NAMALWA (cell line): ENCODE measurements around the gene CSTF3.
"Not testable (repeated sequence)": the region's sequence is repeated elsewhere in the genome, so short reads cannot be mapped to it uniquely, and the experiment has no call there.

Source experiments
- DNase-seq: peaks from one replicate; pipeline ENCODE4 v3.0.0-alpha.2; 2015; ENCODE audit warnings: low spot score

The CSTF3 gene

DNA sequence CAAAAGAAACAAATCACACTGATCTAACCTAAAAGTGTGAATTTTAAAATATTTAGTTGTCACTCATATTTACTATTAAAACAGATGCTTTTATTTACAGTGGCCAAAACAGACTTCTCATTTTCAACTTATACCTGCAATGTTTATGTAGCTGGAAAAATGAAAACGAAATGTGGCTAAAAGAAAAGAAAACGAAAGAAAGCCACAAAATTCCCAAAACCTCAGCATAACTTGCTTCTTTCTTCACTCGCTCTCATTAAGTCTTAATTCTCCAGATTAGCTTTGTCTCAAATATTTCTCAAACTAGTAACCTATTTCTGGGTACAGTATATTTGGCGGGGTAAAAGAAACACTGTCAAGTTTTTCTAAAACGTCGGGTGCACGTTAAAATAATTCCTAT, 693 bp downstream of the CSTF3 start:
- no peak for DNase-seq

DNA sequence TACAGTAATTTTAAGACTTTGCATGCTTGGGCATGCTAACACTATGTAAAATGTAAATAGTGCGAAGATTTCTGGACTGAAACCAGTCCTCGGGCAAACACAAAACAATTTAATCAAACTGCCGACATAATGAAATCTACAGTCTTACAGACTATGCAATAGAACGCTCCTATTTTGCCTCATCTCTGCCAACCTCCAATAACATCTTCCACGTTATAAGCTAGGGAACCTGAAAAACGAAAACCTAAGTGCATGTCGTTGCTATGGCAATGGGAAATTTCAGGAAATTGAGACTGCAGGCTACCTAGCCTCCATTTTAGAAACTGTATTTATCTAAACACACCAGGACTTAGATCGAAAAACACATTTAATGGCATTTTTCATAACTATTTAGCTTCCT, 1.1 kb downstream of the CSTF3 start:
- DNase-seq: peak; percentile 53

DNA sequence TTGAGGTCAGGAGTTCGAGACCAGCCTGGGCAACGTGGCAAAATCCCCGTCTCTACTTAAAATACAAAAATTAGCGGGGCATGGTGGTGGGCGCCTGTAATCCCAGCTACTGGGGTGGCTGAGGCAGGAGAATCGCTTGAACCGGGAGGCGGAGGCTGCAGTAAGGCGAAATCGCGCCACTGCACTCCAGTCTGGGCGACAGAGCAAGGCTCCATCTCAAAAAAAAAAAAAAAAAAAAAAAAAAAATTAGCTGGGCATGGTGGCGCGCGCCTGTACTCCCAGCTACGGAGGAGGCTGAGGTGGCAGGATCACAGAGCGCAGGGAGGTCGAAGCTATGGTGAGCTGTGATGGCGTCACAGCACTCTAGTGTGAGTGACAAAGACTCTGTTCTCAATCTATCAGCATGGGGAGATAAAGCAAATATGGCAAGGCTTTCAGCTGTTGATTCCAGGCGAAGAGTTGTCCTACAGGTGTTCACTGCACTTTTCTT, 1.9 kb downstream of the CSTF3 start:
- peak; percentile 24 for DNase-seq

DNA sequence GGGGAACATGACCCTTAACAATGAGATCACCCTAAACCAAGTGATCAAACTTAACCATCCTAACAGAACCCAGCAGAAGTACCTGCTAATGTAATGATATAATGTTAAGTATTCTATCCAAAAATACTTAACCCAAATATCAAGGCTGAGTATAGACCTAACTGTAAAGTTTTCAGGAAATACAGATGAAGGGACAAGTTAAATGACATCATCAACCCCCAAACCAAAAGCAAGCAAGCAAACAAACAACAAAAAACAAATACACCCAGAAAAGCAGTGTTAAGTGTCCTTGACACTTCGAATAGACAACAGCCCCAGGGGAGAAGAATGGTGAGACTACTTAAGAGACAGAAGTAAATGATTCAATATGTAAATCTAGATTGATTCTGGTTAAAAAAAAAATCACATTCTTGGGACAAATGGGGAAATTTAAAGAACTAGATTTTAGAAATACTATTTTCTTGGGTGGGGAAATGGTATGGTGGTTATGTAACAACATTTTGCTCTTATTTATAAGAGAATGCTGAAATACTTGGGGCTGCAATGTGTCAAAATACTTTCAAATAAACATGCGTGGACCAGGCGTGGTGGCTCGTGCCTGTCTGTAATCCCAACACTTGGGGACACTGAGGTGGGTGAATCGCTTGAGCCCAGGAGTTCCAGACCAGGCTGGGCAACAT, 2.5 kb downstream of the CSTF3 start:
- DNase-seq: peak; percentile 25

DNA sequence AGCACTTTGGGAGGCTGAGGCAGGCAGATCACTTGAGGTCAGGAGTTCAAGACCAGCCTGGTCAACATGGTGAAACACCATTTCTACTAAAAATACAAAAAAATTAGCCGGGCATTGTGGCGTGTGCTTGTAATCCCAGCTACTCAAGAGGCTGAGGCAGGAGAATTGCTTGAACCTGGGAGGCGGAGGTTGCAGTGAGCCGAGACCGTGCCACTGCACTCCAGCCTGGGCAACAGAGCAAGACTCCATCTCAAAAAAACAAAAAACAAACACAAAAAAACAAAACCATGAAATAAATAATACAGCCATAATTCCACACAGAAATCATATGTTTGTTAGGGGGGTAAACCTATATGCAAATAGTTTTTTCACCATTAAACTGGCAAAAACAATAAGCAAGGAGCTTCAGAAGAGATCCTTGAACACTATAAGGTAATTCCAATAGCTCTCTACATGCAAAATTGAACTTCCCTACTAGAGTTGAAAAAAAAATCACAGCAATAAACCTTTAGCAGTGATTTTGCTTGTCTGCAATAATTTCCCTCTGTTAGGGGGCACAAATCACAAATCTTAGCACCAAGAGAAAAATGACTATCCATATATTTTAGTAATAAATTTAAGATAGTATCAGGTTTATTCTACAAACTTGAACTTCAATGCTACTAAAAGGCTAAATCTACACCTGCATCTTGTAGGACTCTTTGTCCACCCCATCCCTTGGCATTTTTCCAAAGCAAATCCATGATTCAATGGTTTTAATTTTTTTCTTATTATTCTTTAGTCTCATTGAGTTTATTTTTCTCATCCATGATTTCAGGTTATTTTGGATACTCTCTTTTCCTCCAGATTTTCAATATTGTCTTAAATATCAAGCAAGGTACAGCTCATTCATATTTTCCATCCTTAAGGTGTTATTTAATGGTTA, 3.9 kb downstream of the CSTF3 start:
- no peak for DNase-seq

DNA sequence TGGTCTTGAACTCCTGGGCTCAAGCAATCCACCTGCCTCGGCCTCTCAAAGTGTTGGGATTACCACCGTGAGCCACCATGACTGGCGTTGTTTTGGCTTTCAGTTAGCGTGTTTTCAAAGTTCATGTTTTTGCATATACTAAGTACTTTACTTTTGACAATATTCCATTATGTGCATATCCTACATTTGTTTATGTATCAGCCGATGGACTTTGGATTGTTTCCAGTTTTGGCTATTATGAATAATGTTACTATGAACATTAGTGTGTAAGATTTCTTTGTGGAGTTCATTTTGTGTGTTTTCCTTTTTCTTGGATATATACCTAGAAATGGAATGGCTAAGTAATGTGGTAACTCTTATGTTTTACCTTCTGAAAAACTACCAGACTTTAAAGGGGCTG, 9.9 kb downstream of the CSTF3 start:
- DNase-seq: no peak

DNA sequence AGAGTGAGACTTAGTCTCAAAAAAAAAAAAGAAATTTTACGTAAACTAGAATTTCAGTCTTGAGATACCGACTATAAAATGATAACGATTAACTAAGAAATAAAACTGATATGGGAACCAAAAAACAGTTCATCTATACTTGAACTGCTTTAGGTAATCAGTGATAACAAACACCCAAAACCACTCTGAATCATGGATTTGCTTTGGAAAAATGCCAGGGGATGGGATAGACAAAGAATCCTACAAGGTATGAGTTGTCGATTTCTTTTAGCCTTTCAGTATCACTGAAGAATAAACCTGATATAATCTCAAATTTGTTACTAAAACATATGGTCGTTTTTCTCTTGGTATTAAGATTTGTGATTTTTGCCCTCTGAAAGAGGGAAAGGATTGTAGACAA, 13.7 kb downstream of the CSTF3 start:
- no peak for DNase-seq

DNA sequence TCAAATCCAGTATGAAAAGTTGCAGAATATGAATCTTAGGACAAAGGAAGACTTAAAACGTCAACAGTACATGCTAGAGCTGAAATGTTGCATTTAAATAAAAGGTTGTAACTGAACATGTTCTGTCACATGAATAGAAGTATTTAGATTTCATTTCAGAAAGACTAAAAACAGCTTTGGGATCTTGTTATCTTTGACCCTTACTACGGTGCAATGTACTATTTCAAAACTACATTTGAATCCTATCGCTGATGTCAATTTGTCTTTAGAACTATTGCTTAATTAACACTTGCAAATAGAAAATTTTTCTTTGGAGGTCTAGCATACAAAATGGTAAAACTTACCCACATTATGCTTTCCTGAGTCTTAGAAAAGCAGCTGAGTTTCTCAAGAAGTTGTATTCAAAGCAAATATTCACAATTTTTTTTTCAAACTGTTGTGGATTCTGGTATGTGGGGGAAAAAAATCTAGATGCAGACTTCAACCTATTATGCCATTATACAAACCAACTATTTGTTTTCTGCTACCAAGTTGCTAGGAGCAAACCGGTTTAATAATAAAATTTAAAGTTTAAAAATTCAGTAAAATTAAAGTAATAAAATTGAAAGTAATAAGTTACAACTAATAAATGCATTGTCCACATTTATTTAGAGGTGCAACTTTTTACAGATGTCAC, 25.4 kb downstream of the CSTF3 start:
- DNase-seq: no peak

DNA sequence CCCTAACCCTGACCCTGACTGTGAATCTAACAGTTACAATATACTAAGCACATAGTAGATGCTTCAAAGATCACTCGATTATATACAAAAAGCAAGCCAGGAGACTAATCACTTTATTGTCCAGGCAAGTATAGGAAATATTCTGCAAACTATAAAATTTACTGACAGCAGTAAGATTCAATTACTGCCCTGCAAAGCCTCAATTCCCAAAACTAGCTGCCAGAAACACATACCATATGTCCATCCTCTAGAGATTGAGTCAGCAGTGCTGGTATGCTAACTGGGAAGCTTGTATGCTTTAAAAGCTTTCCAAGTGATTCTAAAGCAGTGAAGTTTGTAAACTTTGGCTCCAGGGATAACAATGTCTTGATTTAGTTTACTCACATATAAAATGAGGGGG, 26.1 kb downstream of the CSTF3 start:
- no peak for DNase-seq

DNA sequence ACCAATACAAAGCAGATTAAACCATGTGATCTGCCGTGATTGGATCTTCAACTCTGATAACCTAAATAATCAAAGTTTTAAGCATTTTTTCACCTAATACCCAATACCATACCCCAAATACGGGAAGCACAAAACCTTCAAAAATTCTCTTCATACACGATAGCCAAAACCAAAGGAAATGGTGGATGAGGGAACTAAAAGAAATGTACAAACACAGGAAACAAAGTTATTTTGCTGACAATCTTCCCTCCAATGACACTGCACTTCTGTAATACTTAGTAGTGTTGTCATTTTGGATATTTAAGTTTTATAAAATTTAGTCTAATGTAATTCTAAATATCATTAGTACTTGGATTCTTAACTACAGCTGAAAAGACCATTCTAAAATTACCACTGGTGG, 27.0 kb downstream of the CSTF3 start:
- DNase-seq: no peak

DNA sequence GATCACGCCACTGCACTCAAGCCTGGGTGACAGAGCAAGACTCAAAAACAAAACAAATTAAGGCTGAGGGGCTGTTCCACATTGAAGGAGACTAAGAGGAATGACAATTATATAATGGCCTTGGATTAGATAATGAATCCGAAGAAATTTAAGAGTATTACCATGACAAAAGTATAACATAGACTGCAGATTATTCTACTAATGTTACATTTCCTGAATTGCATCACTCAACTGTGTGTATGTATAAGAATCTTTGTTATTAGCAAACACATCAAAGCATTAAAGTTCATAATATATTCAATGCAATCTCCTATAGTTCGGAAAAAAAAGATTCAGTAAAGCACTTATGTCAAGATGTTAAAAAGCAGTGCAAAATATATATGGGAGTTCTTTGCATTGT, 27.5 kb downstream of the CSTF3 start:
- no peak for DNase-seq

DNA sequence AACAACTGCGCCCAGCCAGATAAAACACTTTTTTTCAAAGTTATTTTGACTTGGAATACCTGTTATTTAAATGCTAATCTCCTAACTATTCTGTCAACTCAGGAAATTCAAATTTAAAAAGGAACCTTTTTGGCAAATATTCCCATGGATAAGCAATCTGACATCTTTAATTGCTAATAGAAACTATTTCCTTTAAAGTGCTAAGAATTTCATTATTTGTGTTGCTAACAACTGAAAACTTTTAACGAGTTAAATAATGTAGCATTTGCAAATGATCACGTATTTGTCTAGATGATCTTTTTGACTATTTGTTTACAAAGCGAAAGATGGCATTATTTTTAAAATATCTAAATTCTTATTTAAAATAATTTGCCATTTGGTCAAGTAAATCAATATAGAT, 28.8 kb downstream of the CSTF3 start:
- no peak for DNase-seq

DNA sequence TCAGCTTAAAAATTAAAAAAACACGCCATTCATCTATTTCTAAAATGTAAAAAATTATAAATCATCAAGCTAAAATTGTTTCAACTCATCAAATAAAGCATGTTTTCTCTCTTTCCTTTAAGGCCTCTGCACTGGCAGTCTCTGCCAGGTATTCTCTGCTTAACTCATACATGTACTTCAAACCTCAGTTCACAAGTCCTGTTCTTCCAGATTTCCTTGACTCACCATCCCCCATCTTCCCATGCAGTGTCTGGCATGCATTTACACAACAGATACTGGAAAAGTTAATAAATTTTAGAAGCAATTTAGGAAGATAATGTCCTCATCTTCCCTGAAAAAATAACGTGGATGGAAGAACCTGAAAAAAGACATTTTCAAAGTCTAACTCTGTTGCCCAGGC, 32.5 kb downstream of the CSTF3 start:
- no peak for DNase-seq

DNA sequence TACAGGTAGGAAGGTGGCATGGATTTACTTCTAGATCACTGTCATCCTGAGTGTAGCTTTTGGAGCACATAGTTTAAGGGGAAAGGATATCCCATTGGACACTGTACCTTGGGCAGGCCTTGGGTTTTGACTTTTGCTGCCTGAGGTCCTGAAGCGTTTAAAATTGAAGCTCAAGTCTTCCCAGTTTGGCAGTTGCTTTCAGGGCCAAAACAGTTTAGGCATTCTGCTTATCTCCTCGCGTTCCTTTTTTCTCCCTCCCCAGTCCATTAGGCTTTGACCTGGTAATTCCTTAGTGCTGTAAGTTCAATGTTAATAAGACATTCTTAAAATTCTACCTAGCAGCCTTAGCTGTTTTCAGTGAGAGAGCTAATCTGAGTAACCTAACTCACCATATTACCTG, 35.7 kb downstream of the CSTF3 start:
- no peak for DNase-seq

DNA sequence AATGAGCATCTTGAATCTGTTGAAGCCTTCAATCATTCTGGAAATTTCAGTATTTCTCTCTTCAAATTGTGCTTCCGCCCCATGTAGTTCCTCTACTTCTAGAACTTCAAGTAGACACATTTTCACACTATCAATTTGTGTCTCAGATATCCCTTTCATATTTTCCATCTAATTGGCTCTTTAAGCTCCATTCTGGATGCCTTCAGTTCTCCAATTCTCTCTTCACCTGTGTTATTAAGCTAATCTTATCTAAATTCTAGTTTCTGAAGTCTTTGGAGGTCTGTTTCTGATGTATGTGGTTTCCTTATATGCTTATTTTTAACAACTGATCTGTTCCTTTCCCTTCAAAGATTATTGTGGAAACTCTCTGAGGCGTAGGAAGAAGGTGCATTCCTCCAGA, 36.3 kb downstream of the CSTF3 start:
- no peak for DNase-seq

DNA sequence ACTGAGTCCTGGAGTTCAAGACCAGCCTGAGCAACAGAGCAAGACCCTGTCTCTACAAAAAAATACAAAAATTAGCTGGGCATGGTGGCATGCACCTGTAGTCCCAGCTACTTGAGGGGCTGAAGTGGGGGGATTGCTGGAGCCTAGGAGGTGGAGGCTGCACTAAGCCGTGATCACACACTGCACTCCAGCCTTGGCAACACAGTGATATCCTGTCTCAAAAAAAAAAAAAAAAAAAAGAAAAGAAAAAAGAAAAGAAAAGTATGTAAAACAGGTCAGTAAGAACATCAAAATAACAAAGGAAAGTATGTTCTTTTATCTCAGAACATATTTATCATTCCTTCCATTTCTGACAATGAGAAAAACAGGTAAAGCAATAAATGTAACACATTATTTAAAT, 38.6 kb downstream of the CSTF3 start:
- not testable (repeated sequence) for DNase-seq

DNA sequence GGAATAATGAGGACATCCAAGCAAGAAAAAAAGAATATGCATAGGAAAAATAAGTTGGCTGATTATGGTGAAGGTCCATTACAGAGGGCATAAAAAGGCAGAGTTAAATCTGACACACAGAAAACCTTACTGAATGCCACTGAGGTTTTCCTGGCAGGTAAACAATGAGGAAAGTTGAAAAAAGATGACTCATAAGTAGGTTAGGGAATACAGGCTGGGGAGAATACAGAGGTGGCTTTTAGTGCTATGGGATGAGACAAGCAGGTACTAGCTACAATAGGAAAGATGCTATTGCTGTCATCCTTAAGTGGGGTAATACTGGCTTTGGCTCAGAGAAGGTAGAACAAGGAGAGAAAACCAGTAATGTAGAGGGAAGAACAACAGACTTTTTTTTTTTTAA, 44.7 kb downstream of the CSTF3 start:
- DNase-seq: no peak

DNA sequence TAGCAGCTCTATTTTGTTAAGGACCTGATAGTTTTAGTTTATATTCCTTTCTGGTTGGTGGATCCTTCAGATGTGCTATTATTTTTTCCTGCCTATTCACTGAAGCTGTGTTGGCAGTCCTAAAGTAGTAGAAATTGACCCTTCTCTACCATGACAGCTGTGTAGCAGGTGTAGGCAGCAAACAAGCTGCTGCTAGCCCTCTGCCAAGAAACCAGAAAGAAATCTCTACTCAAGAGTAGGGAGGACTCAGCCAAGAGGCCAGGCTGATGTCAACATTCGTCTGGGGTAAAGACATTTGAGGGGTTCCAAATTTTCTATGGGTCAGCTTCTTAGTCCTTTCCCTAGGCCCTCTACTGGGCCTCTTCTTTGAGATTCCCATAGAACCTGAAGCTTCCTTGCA, 51.2 kb downstream of the CSTF3 start:
- no peak for DNase-seq

DNA sequence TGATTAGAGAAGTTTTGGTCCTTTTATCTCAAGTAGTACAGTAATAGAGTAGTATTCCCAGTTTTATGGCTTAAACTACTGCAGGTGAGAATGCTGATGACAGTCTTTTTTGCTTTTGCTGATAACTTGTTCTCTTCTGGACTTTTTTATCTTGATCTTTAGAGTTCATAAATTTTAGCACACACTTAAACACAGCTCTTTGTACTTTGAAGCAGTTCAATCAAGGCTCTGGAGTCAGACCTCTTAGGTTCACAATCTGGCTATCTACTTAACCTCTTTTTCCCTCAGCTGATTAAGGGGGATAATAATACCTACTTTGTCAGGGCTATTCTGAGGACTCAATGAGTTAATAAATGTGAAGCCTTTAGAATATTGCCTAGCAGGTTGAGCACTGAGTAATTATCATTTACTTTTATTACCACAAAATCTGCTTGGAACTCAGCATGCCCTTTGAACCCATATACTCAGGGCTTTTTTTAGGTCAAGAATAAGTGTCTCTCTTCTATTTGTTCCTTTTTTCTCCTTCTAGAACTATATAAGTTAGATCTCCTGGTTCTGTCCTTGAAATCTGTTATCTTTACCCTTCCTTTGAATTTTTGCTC, 51.9 kb downstream of the CSTF3 start:
- no peak for DNase-seq

DNA sequence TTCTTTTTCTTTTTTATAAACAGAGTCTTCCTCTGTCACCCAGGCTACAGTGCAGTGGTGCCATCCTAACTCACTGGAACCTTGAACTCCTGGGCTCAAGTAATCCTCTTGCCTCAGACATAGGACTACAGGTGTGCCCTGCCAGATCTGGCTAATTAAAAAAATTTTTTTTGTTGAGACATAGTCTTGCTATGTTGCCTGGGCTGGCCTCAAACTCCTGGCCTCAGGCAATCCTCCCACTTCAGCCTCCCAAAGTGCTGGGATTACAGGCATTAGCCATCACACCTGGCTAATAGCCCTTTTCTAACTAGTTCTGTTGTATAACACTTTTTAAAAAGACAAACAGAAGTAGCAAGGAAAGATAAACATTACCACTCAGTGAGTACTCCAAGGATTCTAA, 57.4 kb downstream of the CSTF3 start:
- DNase-seq: no peak

DNA sequence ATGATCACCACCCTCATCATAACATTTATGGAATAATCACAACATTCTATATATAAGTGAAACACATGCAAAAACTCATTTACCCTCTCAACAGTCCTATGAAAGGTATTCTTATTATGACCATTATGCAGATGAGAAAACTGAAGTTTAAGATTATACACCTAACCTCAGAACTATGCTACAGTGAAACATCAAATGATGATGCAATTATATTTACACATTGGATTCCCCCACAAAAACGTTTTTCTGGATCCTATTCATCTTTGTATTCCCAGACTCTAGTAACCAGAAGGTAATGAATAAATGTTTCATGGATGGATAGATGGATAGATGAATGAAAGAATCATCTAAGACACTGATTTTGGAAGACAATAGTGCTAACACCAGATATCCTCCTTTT, 67.1 kb downstream of the CSTF3 start:
- no peak for DNase-seq

DNA sequence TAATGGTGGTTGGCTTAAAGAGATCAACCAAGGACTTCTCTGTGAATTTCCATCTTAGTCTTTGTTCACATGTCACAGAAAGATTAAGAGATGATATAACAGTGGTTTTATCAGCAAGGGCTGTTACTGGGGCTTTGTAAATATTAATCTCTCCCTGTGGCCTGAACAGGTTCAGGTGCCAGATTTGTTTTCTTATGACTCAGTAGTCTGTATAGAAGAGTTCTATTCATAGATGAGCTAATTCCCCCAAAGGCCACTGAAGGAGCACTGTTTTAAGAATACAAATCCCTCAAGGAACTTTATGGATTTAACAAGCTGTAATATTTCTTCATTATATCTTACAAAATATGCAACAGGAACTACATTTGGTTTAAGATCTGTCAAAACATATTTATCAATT, 71.5 kb downstream of the CSTF3 start:
- DNase-seq: no peak

DNA sequence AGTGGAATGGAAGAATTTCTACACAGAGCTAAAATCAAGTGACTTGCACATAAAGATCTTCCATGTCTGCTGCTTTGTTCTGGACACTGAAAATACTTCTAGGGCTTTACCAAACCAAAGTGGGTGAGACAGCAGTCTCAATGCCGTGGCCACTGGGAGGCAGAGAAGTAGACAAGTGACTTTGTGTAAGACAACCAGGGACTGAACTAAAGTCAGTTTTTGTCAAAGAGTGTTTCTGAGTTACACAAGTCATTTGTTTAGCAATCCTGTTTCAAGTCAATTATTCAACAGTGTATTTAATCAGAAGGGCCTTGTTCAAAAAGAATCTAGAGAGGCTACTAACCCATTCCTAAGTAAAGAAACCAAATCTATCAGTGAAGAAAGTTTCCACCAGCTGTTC, 75.3 kb downstream of the CSTF3 start:
- DNase-seq: no peak
